Calu3 (cell line): ENCODE results near the gene ZNF708. TPM values are rescaled to one million over a fixed set of nuclear protein-coding genes. Genes with fewer than 3 reads are reported as not detected.
"Not testable (repeated sequence)": the region's sequence is repeated elsewhere in the genome, so short reads cannot be mapped to it uniquely, and the experiment has no call there.

Source experiments
- BruUV-seq: library from RNA; stranded (reverse); fragments of 400-500 nt; replicated peaks from 2 replicates; lab custom pipeline; 2021; lab: Mats Ljungman, UMichigan
- CTCF ChIA-PET: fragments of 300-600 bp; sonication (Branson Sonifier 250); formaldehyde crosslinking; loops from one replicate; lab custom pipeline; 2022; ENCODE audit warnings: antibody characterized with exemption; lab: Charles Lee
- DNase-seq: peaks from one replicate; pipeline ENCODE4 v3.0.0; 2022
- H3K27ac Mint-ChIP-seq: one replicate; pipeline ENCODE4 v1.8.0; 2022; ENCODE audit warnings: mixed read lengths; ENCODE audit not compliant: unreplicated experiment
- H3K27me3 Mint-ChIP-seq: one replicate; pipeline ENCODE4 v1.8.0; 2022; ENCODE audit warnings: mixed read lengths; ENCODE audit not compliant: unreplicated experiment
- H3K36me3 Mint-ChIP-seq: one replicate; pipeline ENCODE4 v1.8.0; 2022; ENCODE audit warnings: mild to moderate bottlenecking, moderate library complexity, mixed read lengths; ENCODE audit not compliant: insufficient read depth, unreplicated experiment
- H3K4me1 Mint-ChIP-seq: one replicate; pipeline ENCODE4 v1.8.0; 2022; ENCODE audit warnings: mild to moderate bottlenecking, low read depth, mixed read lengths; ENCODE audit not compliant: unreplicated experiment
- H3K4me3 Mint-ChIP-seq: one replicate; pipeline ENCODE4 v1.8.0; 2022; ENCODE audit warnings: mild to moderate bottlenecking, low read depth, moderate library complexity, mixed read lengths; ENCODE audit not compliant: unreplicated experiment
- H3K9me3 Mint-ChIP-seq: one replicate; pipeline ENCODE4 v1.8.0; 2022; ENCODE audit warnings: low read depth, mixed read lengths; ENCODE audit not compliant: unreplicated experiment
- CTCF ChIP-seq: fragments of 200-600 bp; IDR thresholded peaks from one replicate; pipeline ENCODE4 v1.8.0; 2022; ENCODE audit warnings: antibody characterized with exemption; ENCODE audit not compliant: unreplicated experiment
- intact Hi-C: fragments of 100-400 bp; cut with micrococcal nuclease; formaldehyde crosslinking; loops from one replicate; pipeline ENCODE4 v1.10.0; 2022; ENCODE audit not compliant: unreplicated experiment
- total RNA-seq: library from RNA; stranded (reverse); gene quantifications from 2 replicates; pipeline ENCODE4 v1.2.3, GENCODE V29; 2022

Gene ZNF708
- total RNA-seq, 1 experiment from 2014 or later, result 4.9 TPM

- no TSS peak for BruUV-seq
- Mint-ChIP-seq H3K4me3 (no peak overlapping the region), H3K27ac (no peak overlapping the region), H3K36me3 (no peaks in the 10 kb centered on the region), H3K9me3 (peaks cover 2% of the 10 kb centered on the region), H3K27me3 (no peaks in the 10 kb centered on the region), H3K4me1 (no peaks in the 10 kb centered on the region)
- CTCF ChIA-PET, result interaction anchor here (0.6 kb wide), 1 partner anchor 21 kb away, joined by 3 read pairs; no protein-coding TSS in a partner anchor
- no peak for DNase-seq
- no peak for TF ChIP-seq CTCF
- intact Hi-C loops, result no loop called here
Measured at GRCh38 chr19:21314676-21315075, 14.5 kb downstream of the ZNF708 start.

DNA sequence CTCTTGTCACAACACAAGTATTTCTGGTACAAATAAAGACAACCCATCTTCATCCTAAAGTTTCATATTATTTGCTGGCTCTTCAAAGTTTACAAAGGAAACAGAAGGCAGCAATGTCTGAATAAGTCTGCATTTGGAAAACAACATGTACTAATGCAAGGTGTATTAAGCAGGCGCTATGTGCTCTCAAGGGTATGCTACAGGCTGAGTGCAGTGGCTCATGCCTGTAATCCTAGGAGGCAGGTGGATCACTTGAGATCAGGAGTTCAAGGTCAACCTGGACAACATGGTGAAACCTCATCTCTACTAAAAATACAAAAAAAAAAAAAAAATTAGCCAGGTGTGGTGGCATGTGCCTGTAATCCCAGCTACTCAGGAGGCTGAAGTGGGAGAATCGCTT lies 16.4 kb downstream of the ZNF708 start:
- H3K4me1 Mint-ChIP-seq, CTCF ChIA-PET, H3K27me3 Mint-ChIP-seq, intact Hi-C loops, H3K4me3 Mint-ChIP-seq, BruUV-seq, DNase-seq, H3K9me3 Mint-ChIP-seq, H3K27ac Mint-ChIP-seq, H3K36me3 Mint-ChIP-seq: not testable (repeated sequence)

GRCh38 chr19:21308773-21309172 lies 20.4 kb downstream of the ZNF708 start:
- Mint-ChIP-seq H3K36me3 (peaks cover 11% of the 10 kb centered on the region), H3K27ac (no peak overlapping the region), H3K27me3 (no peaks in the 10 kb centered on the region), H3K4me3 (no peak overlapping the region), H3K4me1 (no peaks in the 10 kb centered on the region), H3K9me3 (peaks cover 2% of the 10 kb centered on the region)
- no TSS peak for BruUV-seq
- TF ChIP-seq CTCF, result no peak
- no peak for DNase-seq
- CTCF ChIA-PET, result no interaction called here
- intact Hi-C loops, result no loop called here

- H3K4me3 Mint-ChIP-seq, H3K27ac Mint-ChIP-seq, H3K27me3 Mint-ChIP-seq, CTCF ChIA-PET, BruUV-seq, H3K4me1 Mint-ChIP-seq, intact Hi-C loops, DNase-seq, H3K9me3 Mint-ChIP-seq: not testable (repeated sequence)
- H3K36me3 Mint-ChIP-seq, result peaks cover 11% of the 10 kb centered on the region
Measured at GRCh38 chr19:21306881-21307479, 22.2 kb downstream of the ZNF708 start.

- H3K27me3 Mint-ChIP-seq, H3K4me1 Mint-ChIP-seq, BruUV-seq, DNase-seq, intact Hi-C loops, H3K4me3 Mint-ChIP-seq, H3K9me3 Mint-ChIP-seq, H3K27ac Mint-ChIP-seq, H3K36me3 Mint-ChIP-seq: not testable (repeated sequence)
- CTCF ChIA-PET, result interaction anchor here (0.6 to 0.8 kb wide), 2 partner anchors 21 to 149 kb away, joined by 3 read pairs; no protein-coding TSS in a partner anchor
Measured at GRCh38 chr19:21293768-21294167, 35.4 kb downstream of the ZNF708 start.

GRCh38 chr19:21269813-21270212 lies 59.4 kb downstream of the ZNF708 start:
- intact Hi-C loops, result no loop called here
- no TSS peak for BruUV-seq
- no peak overlapping the region for H3K27ac Mint-ChIP-seq
- peaks cover 7% of the 10 kb centered on the region for H3K9me3 Mint-ChIP-seq
- no peak for DNase-seq
- no peak for TF ChIP-seq CTCF
- H3K27me3 Mint-ChIP-seq, result no peaks in the 10 kb centered on the region
- no peak overlapping the region for H3K4me3 Mint-ChIP-seq
- CTCF ChIA-PET, result no interaction called here
- H3K36me3 Mint-ChIP-seq, result no peaks in the 10 kb centered on the region
- H3K4me1 Mint-ChIP-seq, result no peaks in the 10 kb centered on the region
